Transverse colon (tissue), 4 donors: Measurements from ENCODE around the gene IL36RN.

Experiments used
- CTCF ChIP-seq, 5 experiments: fragments of 200-600 bp in 3 of 5; fragments of 450-650 bp in 2 of 5; sonication (generic) in 3 of 5; IDR thresholded peaks; 1 replicate in 2 of 5; 2 replicates in 3 of 5; pipeline ENCODE4 v1.5.1; 2016 to 2017; ENCODE audit warnings: antibody characterized with exemption in 5 of 5, inconsistent platforms in 3 of 5, mild to moderate bottlenecking in 2 of 5, moderate library complexity in 1 of 5
- POLR2AphosphoS5 ChIP-seq, 3 donors: sonication (generic); formaldehyde crosslinking; IDR thresholded peaks; one replicate each; pipeline ENCODE4 v1.6.1; 2016; ENCODE audit warnings: antibody characterized with exemption in 3 of 3

- TF ChIP-seq CTCF (IDR thresholded peaks at IDR 0.05) (no peak), POLR2AphosphoS5 (IDR thresholded peaks at IDR 0.05) (no peak)
Measured at GRCh38 chr2:113028112-113028511, 30.9 kb upstream of the IL36RN start.
